ENCODE results near the gene MSMP.
A peak's percentile ranks its signal among the peaks of the same experiment; 100 is the strongest.

Gene MSMP

GRCh38 chr9:35741740-35742139, 12.3 kb downstream of the MSMP start:
- DNase-seq, result no peak

- no peak for DNase-seq
These were observed 13.8 kb downstream of the MSMP start for GRCh38 chr9:35740243-35740642.

GRCh38 chr9:35738924-35739323, 15.2 kb downstream of the MSMP start:
- DNase-seq, result no peak

GRCh38 chr9:35738186-35738585, 15.9 kb downstream of the MSMP start:
- DNase-seq, result no peak

- DNase-seq, result no peak
These were observed 16.9 kb downstream of the MSMP start for GRCh38 chr9:35737143-35737542.

- peak; percentile 13 to 67 for DNase-seq
These were observed 17.9 kb downstream of the MSMP start for GRCh38 chr9:35736201-35736633.

- no peak for DNase-seq
These were observed 20.0 kb downstream of the MSMP start for GRCh38 chr9:35734096-35734495.

GRCh38 chr9:35732800-35733541, 21.1 kb downstream of the MSMP start:
- DNase-seq, result no peak

GRCh38 chr9:35732185-35732799, 21.8 kb downstream of the MSMP start, which contains the start of the genes CREB3 and TLN1:
Gene CREB3 (plus strand): TSS chr9:35732666. CDS start chr9:35732773, 107 bp downstream.
Gene TLN1 (minus strand): TSS chr9:35732195. CDS start chr9:35725694, 6,501 bp downstream.
- DNase-seq, result peak; percentile 84 to 94

- no peak for DNase-seq
These were observed 22.5 kb downstream of the MSMP start for GRCh38 chr9:35731415-35732184.

- DNase-seq, result no peak
These were observed 23.6 kb downstream of the MSMP start for GRCh38 chr9:35730486-35730854.

- peak in 1 of 2 donors; percentile 9 for DNase-seq
These were observed 24.2 kb downstream of the MSMP start for GRCh38 chr9:35729700-35730485.

GRCh38 chr9:35729101-35729500, 25.0 kb downstream of the MSMP start:
- no peak for DNase-seq

GRCh38 chr9:35728041-35728971, 25.8 kb downstream of the MSMP start:
- peak; percentile 26 to 49 for DNase-seq

GRCh38 chr9:35727676-35728040, 26.4 kb downstream of the MSMP start:
- DNase-seq, result peak in 1 of 2 donors; percentile 55

GRCh38 chr9:35726931-35727330, 27.1 kb downstream of the MSMP start:
- DNase-seq, result peak in 1 of 2 donors; percentile 91

- DNase-seq, result no peak
These were observed 28.7 kb downstream of the MSMP start for GRCh38 chr9:35725362-35725761.

- DNase-seq, result no peak
These were observed 30.2 kb downstream of the MSMP start for GRCh38 chr9:35723908-35724307.

GRCh38 chr9:35723426-35723825, 30.6 kb downstream of the MSMP start:
- no peak for DNase-seq

- no peak for DNase-seq
These were observed 34.5 kb downstream of the MSMP start for GRCh38 chr9:35719546-35719945.

GRCh38 chr9:35718721-35719511, 35.2 kb downstream of the MSMP start:
- no peak for DNase-seq
